Karpas-422 (cell line): ENCODE measurements around the gene ADRA2B. TPM values are rescaled to one million over a fixed set of nuclear protein-coding genes. Genes with fewer than 3 reads are reported as not detected.

ENCODE experiments used
- DNase-seq: peaks from one replicate; pipeline ENCODE4 v3.0.0-alpha.2; 2015
- H2AFZ ChIP-seq: fragments of 200-600 bp; sonication (generic); 2 replicates; pipeline ENCODE4 v1.6.1; 2014; ENCODE audit warnings: antibody characterized with exemption, low read length, mixed read lengths
- H3K27ac ChIP-seq: fragments of 200-600 bp; sonication (generic); 2 replicates; pipeline ENCODE4 v1.5.1; 2014; ENCODE audit warnings: mild to moderate bottlenecking, low read length, moderate library complexity
- H3K27me3 ChIP-seq: fragments of 200-600 bp; sonication (generic); 2 replicates; pipeline ENCODE4 v1.6.1; 2014; ENCODE audit warnings: low read length, mixed read lengths
- H3K36me3 ChIP-seq: fragments of 200-600 bp; sonication (generic); 2 replicates; pipeline ENCODE4 v1.6.1; 2014; ENCODE audit warnings: low read length, mixed read lengths; ENCODE audit not compliant: insufficient read depth
- H3K4me1 ChIP-seq: fragments of 200-600 bp; sonication (generic); 2 replicates; pipeline ENCODE4 v1.6.1; 2014; ENCODE audit warnings: mild to moderate bottlenecking, low read length, mixed read lengths
- H3K4me2 ChIP-seq: fragments of 200-600 bp; sonication (generic); 2 replicates; pipeline ENCODE4 v1.6.1; 2014; ENCODE audit warnings: low read length, low read depth, mild to moderate bottlenecking; ENCODE audit not compliant: poor library complexity, severe bottlenecking
- H3K4me3 ChIP-seq: fragments of 200-600 bp; sonication (generic); 2 replicates; pipeline ENCODE4 v1.5.1; 2014; ENCODE audit warnings: mild to moderate bottlenecking, antibody characterized with exemption, low read length, mixed read lengths
- H3K79me2 ChIP-seq: fragments of 200-600 bp; sonication (generic); 2 replicates; pipeline ENCODE4 v1.6.1; 2014; ENCODE audit warnings: mild to moderate bottlenecking, low read length, mixed read lengths
- H3K9ac ChIP-seq: fragments of 200-600 bp; sonication (generic); 2 replicates; pipeline ENCODE4 v1.6.0; 2014; ENCODE audit warnings: low read length
- H3K9me2 ChIP-seq: fragments of 200-600 bp; sonication (generic), shearing (Covaris generic); replicated peaks from 2 replicates; pipeline ENCODE4 v1.6.0; 2014; ENCODE audit warnings: mild to moderate bottlenecking, low read length, moderate library complexity; ENCODE audit not compliant: insufficient read depth
- H3K9me3 ChIP-seq: fragments of 300-700, 200-600 bp; sonication (generic); 2 replicates; pipeline ENCODE4 v1.6.1; 2014; ENCODE audit warnings: low read length, mixed read lengths
- H4K20me1 ChIP-seq: fragments of 200-600 bp; sonication (generic); 2 replicates; pipeline ENCODE4 v1.6.1; 2014; ENCODE audit warnings: mild to moderate bottlenecking, antibody characterized with exemption, low read length, low read depth; ENCODE audit not compliant: insufficient read depth
- total RNA-seq: library from RNA; depleted of rRNA; stranded (reverse); fragments of >200 nt; shearing (Covaris generic); gene quantifications from 2 replicates; pipeline ENCODE4 v1.2.3, GENCODE V29; 2014; ENCODE audit warnings: low replicate concordance

Gene ADRA2B
- total RNA-seq, 1 experiment from 2014 or later, result not detected

DNA sequence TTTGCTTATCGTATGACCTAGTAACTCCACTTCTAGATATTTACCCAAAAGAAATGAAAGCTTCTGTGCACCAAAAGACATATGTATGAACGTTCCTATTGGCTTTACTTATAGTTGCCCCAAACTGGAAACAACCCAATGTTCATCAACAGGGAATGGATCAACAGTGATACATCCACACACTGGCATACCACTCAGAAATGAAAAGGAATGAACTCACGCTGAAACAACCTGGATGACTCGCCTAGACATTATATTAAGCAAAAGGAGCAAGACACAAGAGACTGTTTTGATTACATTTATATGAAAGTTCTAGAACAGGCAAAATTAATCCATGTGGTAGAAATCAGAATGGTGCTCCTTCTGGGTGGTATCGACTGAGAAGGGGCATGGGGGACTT is 18.9 kb downstream of the ADRA2B start:
- H3K36me3 ChIP-seq, result no peaks in the 10 kb centered on the region
- H3K9me3 ChIP-seq, result no peaks in the 10 kb centered on the region
- H3K4me1 ChIP-seq, result no peaks in the 10 kb centered on the region
- no peak overlapping the region for H2AFZ ChIP-seq
- no peak overlapping the region for H3K9ac ChIP-seq
- no peaks in the 10 kb centered on the region for H4K20me1 ChIP-seq
- H3K27me3 ChIP-seq, result no peaks in the 10 kb centered on the region
- no peak overlapping the region for H3K4me3 ChIP-seq
- H3K27ac ChIP-seq, result no peak overlapping the region
- H3K79me2 ChIP-seq, result no peaks in the 10 kb centered on the region
- DNase-seq, result no peak
- H3K4me2 ChIP-seq, result no peak overlapping the region
- no peaks in the 10 kb centered on the region for H3K9me2 ChIP-seq

DNA sequence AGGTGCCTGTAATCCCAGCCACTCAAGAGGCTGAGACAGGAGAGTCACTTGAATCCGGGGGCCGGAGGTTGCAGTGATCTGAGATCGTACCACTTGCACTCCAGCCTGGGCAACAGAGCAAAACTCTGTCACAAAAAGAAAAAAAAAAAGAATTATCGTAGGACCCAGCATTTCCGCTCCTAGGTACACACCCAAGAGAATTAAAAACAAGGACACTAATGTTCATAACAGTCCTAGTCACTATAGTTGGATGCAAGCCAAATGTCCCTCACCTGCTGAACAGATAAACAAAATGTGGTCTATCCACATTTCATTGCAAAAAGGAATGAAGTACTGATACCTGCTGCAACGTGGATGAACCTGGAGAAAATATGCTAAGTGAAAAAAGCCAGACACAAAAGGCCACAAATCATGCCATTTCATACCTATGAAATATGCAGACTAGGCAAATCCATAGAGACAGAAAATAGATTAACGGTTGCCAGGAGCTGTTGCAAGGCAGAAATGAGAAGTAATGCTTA is 21.2 kb downstream of the ADRA2B start:
- DNase-seq, result no peak
- Histone ChIP-seq H3K4me1 (no peaks in the 10 kb centered on the region), H3K9me3 (no peaks in the 10 kb centered on the region), H3K9ac (no peak overlapping the region), H2AFZ (no peak overlapping the region), H4K20me1 (no peaks in the 10 kb centered on the region), H3K36me3 (no peaks in the 10 kb centered on the region), H3K79me2 (no peaks in the 10 kb centered on the region), H3K4me3 (no peak overlapping the region), H3K27ac (no peak overlapping the region), H3K4me2 (no peak overlapping the region), H3K27me3 (no peaks in the 10 kb centered on the region), H3K9me2 (no peaks in the 10 kb centered on the region)

DNA sequence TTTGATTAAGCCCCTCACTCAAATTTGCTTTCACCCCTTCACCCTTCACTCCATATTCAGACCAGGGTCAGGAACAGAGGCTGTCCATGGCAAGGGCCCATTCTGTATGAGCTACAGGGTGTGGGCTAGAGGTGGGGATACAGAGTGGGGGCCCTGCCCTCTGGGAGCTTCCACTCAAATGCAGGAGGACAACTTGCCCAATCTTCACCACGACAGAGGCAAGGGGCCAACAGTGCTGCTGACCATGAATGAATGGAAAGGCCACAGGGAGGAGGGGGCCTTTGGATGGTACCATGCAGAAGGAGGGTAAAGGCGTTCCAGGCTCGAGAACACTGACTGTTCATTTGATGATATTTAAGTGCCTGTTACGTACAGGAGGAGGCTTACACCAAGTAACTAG is 22.8 kb downstream of the ADRA2B start:
- Histone ChIP-seq H3K9me3 (no peaks in the 10 kb centered on the region), H4K20me1 (no peaks in the 10 kb centered on the region), H3K36me3 (no peaks in the 10 kb centered on the region), H3K4me3 (no peak overlapping the region), H3K27ac (no peak overlapping the region), H3K4me2 (no peak overlapping the region), H3K79me2 (no peaks in the 10 kb centered on the region), H3K9me2 (no peaks in the 10 kb centered on the region), H3K4me1 (peaks cover 4% of the 10 kb centered on the region), H3K9ac (no peak overlapping the region), H3K27me3 (no peaks in the 10 kb centered on the region), H2AFZ (no peak overlapping the region)
- no peak for DNase-seq

DNA sequence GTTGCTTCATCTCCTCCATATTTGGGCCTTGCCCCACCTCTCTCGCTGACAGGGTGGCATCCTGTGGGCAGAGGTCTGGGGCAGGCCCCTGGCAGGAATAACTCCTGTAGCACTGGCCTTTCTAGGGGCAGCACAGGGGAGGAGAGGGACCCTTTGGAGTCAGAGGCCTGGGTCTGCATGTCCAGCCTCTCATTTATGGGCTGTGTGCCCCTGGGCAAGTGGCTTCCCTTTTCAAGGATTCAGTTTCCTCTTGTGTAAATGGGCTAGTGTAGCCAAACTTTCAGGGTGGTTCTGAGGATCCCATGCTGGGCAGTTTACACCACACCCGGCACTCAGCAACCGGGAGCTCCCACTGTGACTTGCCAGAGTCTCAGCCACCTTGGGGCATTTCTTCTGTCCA is 23.4 kb downstream of the ADRA2B start:
- H3K4me2 ChIP-seq, result no peak overlapping the region
- H4K20me1 ChIP-seq, result no peaks in the 10 kb centered on the region
- no peaks in the 10 kb centered on the region for H3K9me3 ChIP-seq
- no peak for DNase-seq
- H3K27ac ChIP-seq, result no peak overlapping the region
- no peaks in the 10 kb centered on the region for H3K9me2 ChIP-seq
- no peak overlapping the region for H3K9ac ChIP-seq
- H3K4me3 ChIP-seq, result no peak overlapping the region
- no peaks in the 10 kb centered on the region for H3K79me2 ChIP-seq
- peaks cover 10% of the 10 kb centered on the region for H3K4me1 ChIP-seq
- no peaks in the 10 kb centered on the region for H3K27me3 ChIP-seq
- H3K36me3 ChIP-seq, result no peaks in the 10 kb centered on the region
- H2AFZ ChIP-seq, result no peak overlapping the region

DNA sequence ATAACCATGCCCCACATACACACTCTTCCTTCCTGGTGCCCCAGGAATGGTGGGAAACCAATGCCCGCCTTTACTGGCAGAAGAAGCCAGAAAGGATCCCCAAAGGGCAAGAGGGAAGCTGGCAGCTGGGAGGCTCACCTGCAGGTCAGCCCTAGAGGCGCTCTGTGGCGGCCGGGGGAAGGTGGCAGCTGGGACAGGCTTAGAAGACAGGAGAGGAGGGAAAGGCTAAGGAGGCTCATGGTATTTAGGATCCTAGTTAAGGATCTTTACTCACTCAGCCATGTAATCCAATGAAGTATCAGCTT is 23.8 kb downstream of the ADRA2B start:
- Histone ChIP-seq H3K36me3 (no peaks in the 10 kb centered on the region), H3K4me2 (no peak overlapping the region), H3K9me2 (no peaks in the 10 kb centered on the region), H3K9ac (no peak overlapping the region), H3K27me3 (no peaks in the 10 kb centered on the region), H3K4me1 (peaks cover 14% of the 10 kb centered on the region), H4K20me1 (no peaks in the 10 kb centered on the region), H2AFZ (no peak overlapping the region), H3K79me2 (no peaks in the 10 kb centered on the region), H3K27ac (no peak overlapping the region), H3K4me3 (no peak overlapping the region), H3K9me3 (no peaks in the 10 kb centered on the region)
- DNase-seq, result no peak

DNA sequence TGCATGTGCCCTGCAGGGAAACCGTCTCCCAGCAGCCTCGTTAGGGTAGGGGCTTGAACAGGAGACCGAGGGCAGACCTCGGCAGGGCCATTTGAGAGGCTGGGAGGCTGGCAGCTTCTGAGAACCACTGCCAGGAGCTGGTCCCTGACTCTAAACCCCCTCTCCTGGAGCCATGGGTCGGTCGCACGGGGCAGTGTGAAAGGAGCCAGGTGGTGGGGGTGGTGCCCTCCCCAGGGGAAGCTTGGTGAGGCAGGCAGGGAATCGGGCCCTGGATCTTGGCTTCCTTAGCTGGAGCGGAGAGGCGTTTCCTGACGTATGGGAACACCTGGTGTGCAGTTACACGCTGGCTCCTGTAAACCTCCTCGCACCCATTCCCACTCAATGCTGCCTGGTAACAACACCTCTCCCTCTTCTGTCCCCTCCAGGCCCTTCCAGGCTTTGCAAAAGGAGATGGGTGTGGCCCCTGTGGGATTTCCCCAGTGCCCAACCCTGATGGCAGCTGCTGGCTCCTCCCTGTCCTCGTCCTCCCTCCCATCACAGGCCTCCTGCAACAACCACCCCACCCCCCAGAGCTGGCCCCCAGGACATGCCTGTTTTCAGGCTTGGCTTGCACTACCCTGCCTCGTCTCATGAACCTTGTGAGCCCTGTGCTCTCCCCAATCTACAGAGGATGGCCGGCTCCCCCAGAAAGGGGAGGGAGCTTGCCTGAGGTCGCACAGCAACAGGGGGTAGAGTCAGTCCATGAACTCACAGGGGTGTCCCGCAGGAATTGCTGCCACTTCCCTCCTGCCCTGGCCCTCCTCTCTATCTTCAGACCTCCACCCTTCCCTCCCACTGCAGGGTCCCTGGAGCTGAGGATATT is 24.4 kb downstream of the ADRA2B start:
- H3K79me2 ChIP-seq, result no peaks in the 10 kb centered on the region
- no peak overlapping the region for H3K4me2 ChIP-seq
- H3K27ac ChIP-seq, result no peak overlapping the region
- H3K9me3 ChIP-seq, result no peaks in the 10 kb centered on the region
- no peak overlapping the region for H2AFZ ChIP-seq
- H3K36me3 ChIP-seq, result no peaks in the 10 kb centered on the region
- H3K4me3 ChIP-seq, result no peak overlapping the region
- no peaks in the 10 kb centered on the region for H3K27me3 ChIP-seq
- no peaks in the 10 kb centered on the region for H4K20me1 ChIP-seq
- no peak overlapping the region for H3K9ac ChIP-seq
- H3K9me2 ChIP-seq, result no peaks in the 10 kb centered on the region
- H3K4me1 ChIP-seq, result peaks cover 20% of the 10 kb centered on the region
- DNase-seq, result no peak

DNA sequence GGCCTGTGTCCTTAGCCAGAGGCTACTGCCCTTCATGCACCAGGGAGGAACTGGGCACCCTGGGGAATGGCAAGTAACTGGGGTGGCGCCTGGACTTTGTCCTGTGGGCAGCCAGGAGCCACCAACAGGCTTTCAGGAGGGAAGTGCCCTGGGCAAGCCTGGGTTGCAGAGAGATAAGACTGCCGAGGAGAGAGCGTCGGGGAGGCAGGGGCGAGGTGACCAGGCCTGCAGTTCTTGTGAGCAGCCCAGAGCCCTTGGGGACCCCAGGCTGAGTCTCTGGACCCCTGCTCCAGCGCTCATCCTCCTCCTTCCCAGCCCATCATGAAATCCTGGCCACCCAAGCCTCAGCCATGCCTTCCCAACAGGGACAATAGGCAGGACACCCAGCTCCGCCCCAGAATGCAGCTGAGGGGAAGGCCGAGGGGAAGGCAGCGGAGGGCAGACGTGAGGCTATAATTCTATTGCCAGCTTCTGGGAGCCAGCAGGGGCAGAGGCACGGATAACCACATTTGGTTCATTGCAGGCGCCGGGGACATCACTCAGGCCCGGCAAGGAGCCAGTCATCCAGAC is 25.1 kb downstream of the ADRA2B start:
- Histone ChIP-seq H3K4me2 (no peak overlapping the region), H2AFZ (no peak overlapping the region), H3K27ac (no peak overlapping the region), H3K4me3 (no peak overlapping the region), H3K79me2 (no peaks in the 10 kb centered on the region), H3K4me1 (peaks cover 25% of the 10 kb centered on the region), H3K9ac (no peak overlapping the region), H3K9me3 (no peaks in the 10 kb centered on the region), H3K27me3 (no peaks in the 10 kb centered on the region), H3K36me3 (no peaks in the 10 kb centered on the region), H3K9me2 (no peaks in the 10 kb centered on the region), H4K20me1 (no peaks in the 10 kb centered on the region)
- no peak for DNase-seq

DNA sequence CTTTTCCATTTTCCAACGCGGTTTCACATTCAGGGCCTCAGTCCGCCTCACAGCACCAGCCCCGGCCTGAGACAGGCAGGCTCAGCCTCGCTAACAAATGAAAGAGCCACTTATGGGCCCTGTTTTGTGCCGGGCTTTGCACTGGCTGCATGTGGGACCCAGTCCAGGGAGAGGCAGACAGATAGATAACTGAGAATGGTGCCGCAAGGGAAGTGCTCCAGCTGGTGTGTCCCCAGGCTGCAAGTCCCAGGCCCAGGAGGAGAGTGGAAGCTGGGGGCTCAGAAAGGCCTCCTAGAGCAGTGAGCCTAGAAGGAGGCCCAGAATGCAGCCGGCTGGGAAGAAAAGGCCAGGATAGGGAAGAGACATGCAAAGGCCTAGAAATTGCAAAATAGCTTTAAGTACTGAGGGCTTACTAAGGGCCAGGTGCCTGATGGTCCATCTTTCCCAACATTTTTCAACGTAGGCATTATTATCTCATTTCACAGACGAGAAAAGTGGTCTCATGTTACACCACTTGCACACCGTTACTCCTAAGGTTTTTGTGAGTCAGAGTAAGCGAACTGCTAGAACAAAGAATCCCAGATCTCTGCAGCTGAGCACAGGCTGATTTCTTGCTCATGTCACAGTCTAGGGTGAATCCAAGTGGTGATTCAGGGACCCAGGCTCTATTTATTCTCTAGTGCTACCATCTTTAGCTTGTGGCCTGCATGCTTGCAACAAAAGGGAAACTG is 26.0 kb downstream of the ADRA2B start:
- no peak overlapping the region for H2AFZ ChIP-seq
- H3K36me3 ChIP-seq, result no peaks in the 10 kb centered on the region
- peaks cover 34% of the 10 kb centered on the region for H3K4me1 ChIP-seq
- H4K20me1 ChIP-seq, result no peaks in the 10 kb centered on the region
- no peak overlapping the region for H3K4me3 ChIP-seq
- no peaks in the 10 kb centered on the region for H3K79me2 ChIP-seq
- H3K27ac ChIP-seq, result no peak overlapping the region
- no peak for DNase-seq
- no peaks in the 10 kb centered on the region for H3K27me3 ChIP-seq
- no peaks in the 10 kb centered on the region for H3K9me3 ChIP-seq
- H3K9ac ChIP-seq, result no peak overlapping the region
- H3K4me2 ChIP-seq, result no peak overlapping the region
- H3K9me2 ChIP-seq, result no peaks in the 10 kb centered on the region
